HG02870 (cell line): ENCODE measurements around the gene F8.
A peak's percentile ranks its signal among the peaks of the same experiment; 100 is the strongest.
"Not testable (repeated sequence)": the region's sequence is repeated elsewhere in the genome, so short reads cannot be mapped to it uniquely, and the experiment has no call there.

Experiments used
- ATAC-seq: cut with Tn5 transposase; IDR thresholded peaks from one replicate; pipeline ENCODE4 v1.9.1; 2021; ENCODE audit warnings: mild to moderate bottlenecking, moderate library complexity; ENCODE audit not compliant: unreplicated experiment

F8 gene

DNA sequence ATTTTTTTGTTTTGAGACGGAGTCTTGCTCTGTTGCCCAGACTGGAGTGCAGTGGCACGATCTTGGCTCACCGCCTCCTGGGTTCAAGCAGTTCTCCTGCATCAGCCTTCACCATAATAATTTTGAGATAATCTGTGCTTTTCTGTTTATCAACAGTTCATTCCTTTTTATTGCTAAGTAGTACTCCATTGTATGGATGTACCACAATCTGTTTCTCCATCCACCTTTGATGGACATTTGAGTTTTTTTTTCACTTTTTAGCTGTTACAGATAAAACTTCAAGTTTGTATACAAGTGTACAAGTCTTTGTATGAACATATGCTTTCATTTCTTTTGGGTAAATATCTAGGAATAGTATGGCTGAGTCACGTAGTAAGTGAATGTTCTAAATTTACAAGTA, 13.2 kb upstream of the F8 start:
- no peak for ATAC-seq

DNA sequence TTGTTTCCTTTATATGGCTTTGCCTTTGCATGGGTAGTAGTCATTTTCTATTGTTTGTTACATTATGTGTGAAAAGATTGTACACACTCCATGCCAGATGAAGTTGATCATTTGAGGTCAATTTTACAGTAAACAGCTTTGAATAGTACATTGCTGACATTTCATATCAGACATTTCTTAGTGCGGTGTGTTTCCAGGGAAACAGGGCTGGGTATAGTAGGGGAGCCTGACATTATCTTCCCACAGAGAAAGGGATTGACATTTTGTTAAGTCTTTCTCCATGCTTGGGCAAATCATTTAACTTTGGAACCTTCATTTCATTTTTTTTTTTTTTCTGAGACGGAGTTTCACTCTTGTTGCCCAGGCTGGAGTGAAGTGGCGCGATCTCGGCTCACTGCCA, 9.1 kb upstream of the F8 start:
- ATAC-seq, result no peak

DNA sequence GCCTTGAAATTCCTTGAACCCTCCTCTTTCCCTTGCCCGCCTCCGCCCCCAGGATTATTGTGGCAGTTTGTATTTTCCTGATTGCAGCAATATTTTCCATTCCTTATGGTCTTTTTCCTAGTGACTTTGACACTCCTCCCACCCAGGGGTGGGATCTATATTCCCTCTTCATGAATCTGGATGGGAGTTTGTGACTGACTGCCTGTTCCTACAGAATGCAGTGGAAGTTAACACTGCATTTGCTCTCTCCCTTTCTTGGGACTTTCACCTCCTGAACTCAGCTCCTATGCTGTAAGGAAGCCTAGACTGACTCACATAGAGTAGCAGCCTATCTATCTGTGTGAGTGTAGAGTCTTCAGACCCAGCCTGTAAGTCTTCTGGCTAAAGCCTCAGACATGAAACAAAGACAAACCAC, 6.4 kb upstream of the F8 start:
- no peak for ATAC-seq

DNA sequence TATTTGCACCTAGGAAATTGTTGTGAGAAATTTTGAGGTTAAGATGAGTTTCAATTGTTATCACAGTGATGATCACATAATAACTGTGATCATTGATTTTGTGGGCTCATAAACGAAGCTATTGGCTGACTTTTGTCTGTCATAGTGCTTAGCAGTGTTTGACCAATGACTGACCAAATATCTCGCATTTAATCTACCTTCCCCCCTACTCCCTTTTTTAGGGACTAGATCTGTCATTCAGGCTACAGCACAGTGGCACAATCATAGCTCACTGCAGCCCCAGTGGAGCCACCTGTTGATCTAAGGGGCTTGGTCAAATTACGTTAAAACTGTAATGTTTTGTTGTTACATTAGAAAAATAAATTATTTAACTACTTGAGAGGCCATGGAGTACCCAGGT, 5.6 kb upstream of the F8 start:
- no peak for ATAC-seq

DNA sequence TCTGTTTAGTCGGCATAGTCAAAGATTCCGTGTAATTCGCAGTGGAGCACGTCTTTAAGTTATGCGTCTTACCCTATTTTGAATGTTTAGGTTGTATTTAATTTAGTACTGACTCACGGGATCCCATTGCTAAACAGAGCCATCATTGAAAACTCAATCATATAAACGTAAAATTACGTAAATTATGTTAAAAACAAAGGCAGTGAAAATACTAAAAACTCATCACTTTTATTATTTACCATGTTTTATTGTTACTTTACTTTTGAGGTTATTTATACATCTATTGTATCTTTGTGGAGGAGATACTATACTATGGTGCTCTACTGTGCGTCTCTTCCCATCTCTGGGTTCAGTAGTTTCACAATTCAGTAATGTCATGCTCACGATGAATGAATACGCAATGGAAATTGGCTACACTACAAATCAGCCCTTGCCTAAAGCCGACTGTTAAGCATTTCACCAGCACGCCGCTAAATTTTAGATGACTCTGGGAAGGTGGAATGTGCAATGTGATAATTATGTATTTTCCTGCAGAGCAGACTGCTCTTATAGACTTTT, 5.1 kb upstream of the F8 start:
- ATAC-seq, result no peak

DNA sequence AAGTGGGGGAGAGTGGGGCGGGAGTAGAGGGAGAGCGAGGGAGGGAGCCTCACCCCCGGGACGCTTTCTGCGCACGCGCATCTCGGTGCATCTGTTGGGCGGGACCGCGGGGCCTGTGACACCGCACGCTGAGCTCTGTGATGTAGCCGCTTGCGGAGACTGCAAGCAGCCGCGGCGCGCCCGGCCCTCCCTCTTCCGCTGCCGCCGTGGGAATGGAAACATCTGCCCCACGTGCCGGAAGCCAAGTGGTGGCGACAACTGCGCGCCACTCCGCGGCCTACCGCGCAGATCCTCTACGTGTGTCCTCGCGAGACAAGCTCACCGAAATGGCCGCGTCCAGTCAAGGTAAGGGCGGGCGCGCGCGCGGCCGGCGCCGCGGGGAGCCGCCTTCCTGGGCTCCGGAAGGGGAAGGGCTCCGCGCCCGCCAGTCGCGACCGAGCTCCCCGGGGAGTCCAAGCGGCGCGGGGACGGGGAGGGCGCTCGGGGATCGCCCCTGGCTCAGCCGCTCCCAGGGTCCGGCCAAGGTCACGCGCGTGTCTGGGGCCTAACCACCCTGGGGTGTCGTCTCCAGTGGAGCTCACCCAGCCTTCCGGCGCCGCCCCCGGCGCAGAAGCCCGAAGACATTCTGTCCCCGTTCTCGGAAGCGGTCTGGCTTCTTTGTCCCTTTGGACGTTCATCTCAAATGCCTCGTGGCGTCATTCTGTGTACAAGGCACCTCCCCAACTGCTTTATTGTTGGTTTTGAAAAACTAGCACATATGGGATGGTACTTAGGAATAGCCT, 4.4 kb upstream of the F8 start, which contains the start of gene FUNDC2:
FUNDC2 (plus strand) TSS at position 118 of the 782 bp plus-strand sequence; CDS start at position 213, 95 bp downstream.
- peak; percentile 86 for ATAC-seq

DNA sequence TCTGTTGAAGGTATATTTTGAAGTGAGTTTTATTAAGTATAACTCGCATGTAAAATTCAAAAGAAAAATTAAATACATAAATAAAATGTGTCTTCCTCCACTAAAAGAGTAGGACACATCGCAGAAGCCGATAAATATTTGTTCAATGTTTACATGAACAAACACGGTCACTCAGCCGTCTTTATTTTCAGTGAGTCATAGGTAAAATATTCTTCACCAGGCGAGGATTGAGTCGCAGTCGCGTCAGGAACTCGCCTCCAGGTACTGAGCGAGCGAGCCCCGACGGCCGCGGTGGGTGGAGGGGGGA, 3.9 kb upstream of the F8 start:
- no peak for ATAC-seq

DNA sequence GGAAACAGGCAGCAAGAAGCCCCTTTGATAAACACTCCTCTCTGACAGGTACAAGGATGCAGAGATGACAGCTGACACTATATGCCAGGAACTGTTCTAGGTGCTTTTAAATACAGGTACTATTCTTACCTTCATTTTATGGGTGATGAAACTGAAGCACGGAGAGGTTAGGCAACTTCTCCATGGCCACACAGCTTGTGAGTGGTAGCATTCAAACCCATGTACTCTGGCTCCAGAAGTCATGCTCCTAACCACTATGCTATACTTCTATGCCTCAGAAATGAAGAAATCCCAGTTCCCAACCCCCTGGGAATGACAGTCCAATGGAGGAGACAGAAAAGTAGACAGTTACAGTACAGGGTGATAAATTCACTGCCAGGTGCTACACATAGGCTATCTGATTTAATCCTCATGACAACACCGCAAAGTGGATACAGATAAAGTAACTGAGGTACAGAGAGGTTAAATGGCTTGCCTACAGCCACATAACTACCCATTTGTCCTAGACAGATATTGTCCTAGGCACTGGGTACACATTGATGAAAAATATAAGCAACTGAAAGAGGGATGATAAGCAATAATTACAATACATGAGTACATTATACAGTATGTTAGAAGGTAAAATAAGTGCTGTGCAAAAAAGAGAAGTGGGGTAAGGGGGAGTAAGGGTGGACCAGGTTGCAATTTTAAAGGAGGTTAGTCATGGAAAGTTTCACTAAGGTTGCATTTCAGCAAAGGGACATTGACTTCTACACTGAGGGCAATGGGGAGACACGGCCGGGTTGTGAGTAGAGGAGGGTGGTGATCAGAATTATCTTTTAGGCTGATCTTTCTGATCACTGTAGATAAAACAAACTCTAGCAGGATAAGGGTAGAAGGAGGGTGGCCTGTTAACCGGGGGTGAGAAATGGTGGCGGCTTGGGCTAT, 1.6 kb upstream of the F8 start:
- ATAC-seq, result no peak

DNA sequence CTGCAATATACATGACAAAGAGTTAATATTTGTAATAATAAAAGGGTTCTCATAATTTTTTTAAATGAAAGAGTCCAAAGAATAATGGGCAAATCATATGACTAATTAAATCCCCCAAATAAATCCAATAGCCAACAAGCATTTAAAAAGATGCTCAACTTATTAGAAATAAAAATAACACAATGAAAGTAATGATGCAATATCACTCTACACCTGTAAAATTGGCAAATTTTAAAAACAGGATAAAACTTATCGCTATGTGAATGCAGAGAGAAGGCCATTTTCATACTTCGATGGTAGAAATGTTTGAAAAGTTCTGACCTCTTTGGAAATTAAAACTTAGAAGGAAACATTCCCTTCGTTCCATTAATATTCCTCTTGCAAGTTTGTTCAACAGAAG, 1.9 kb downstream of the F8 start:
- no peak for ATAC-seq

DNA sequence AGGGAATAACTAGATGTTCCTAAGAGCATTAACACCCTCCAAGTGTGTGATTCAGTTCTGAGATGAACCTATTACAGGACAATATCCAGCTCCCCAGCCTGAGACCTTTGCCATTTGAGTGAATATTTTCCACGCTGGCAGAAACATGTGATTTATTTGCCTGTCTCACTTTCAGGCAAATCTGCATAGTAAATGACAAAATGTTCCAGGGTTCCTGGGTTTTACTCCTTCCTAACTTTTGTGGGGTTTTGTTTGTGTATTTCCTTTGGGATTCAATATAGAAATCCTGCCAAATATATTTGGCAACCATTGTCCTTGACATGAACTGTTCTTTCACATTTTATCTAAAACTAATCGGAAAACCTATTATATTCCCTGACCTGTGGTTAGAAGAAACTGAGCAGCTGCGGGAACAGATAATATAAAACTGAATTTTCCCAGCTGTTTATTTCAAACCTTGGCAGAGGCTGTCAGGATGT, 12.5 kb downstream of the F8 start:
- ATAC-seq, result no peak

DNA sequence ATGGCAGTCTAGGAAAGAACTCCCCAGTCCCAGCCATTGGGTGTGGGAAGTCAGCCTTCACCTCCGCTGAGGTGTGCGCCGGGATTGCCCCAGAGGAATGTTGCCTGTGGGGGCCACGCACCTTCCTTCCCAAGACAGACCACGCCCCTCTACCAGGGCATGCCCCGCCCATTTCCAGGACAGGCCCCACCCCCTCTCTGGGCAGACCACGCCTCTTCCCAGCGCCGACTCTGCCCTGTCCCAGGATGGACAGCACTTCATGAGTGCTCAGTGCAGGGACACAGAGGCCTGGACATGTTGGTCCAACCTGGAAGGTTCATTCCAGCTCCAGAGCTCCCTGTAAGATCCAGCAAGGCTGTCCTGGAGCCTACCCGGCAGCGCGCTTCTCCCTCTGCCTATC, 13.9 kb downstream of the F8 start:
- not testable (repeated sequence) for ATAC-seq

DNA sequence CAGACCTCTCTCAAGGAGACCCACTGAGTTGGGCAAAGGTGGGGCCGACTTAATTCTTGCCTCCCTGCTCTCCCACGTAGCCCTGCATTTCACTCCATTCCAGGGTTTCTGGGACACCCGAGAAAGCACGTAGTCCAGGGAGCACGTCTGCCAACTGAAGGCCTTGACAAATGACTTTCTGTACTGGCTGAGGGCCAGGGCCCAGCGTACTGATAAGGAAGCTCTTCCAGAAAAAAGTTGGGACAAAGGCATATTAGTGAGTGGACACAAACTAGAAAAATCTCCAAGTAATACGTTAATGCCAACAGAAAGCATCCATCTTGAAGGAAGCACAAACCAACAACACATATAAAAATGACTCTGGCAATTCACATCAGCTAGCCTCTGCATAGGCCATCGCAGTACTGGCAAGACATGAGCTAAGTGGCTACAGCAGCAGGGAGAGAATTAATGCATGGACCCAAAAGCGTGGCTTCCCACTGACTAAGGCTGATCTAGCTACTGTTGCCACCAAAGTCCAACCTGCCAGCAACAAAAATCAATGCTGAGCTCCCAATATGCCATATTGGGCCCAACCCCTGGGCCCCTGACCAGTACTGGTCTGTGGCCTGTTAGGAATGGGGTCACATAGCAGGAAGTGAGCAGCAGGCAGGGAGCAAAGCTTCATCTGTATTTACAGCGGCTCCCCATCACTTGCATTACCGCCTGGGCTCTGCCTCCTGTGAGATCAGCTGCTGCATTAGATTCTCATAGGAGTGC, 15.4 kb downstream of the F8 start:
- not testable (repeated sequence) for ATAC-seq

DNA sequence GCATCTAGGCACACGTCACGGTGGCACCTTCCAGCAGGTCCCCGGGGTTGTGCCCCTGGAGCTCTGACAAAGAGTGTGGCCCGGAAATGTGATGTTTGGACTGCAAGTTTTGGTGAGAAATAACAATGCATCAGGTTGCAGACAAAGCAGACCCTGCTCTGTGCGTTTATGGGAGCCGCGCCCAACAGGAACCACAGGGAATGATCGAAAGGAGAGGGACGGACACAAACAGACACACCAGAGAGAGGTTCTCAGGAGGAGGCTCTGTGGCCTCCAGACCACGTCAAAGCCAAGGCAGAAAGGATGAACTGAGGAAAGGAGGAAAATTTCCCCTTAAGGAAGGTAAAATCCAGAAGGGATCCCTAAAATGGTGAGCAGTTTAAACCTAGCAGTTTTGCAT, 16.1 kb downstream of the F8 start:
- not testable (repeated sequence) for ATAC-seq

DNA sequence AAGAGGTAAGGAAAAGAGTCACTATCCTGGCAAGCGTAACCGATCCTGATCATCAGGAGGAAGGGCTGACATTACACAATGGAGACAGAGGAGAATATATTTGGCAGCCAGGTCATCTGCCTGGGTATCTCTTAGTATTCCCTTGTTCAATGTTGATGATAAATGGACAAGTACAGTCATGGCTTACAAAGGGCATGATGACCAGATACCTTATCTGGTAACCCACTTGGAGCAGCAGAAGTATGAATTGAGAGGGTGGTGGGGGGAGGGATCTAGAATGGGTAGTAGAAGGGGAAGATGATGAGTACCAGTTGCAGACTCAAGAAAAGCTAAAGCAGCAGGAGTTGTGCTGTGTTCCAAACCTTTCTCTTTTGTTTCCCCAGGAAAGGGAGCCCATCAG, 17.3 kb downstream of the F8 start:
- ATAC-seq, result no peak

DNA sequence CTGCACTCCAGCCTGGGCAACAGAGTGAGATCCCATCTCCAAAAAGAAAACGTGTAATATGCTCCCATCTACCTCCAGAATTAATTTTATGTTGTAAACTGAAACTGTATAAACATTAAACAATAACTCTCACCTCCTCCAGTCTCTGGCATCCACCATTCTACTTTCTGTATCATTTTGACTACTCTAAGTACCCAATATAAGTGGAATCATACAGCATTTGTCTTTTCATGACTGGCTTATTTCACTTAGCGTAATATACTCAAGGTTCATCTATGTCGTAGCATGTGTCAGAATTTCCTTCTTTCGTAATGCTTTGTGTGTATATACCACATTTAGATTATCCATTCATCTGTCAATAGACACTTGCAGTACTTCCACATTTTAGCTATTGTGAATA, 20.6 kb downstream of the F8 start:
- no peak for ATAC-seq

DNA sequence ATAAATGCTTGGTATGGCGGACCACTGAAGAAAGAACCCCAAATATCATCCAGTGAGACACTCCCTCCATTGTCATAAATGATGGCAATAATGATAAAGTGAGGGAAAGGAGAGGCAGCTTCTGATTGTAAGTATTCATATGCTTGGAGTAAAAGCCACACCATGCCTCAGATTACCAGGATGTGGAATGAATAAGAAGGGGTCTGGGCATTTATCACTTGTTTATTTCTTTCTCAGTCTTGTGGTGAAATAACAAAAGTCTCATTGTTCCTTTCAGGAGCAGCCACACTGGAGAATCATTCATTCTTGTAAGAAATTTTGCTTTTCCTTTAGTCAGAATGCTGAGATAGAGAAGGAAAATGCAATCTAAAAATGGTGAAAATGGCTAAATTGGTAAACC, 21.7 kb downstream of the F8 start:
- no peak for ATAC-seq

DNA sequence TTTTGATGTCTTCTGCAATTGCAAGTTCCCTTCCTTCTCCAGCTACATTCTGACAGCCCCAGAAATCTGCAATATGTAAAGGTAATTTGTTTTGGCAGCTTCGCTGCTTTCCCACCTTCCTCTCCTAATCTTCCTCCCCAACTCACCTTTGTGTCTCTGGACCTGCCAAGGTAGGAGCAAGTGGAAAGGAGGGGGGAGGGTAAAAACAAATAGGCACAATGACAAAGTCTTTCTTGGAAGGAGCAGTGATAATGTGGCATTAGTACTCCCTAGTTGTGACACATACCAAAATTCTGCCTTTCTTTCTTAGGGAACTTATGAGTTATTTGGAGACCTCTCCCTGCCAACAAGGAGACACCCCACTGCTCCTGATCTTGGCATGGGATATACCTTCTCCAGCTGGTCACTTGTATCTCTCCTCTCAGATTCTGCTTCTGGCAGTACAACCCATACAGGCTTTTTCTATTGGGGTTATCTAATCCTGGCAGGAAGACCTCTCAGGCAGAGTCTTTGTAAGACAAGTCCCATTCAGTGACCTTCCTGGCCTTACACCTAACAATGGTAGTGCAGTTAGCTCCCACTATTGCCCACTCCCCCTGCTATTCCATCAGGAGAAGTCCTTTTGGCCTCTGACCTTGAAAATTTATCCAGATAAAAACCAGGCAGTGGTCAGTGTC, 24.2 kb downstream of the F8 start:
- ATAC-seq, result no peak

DNA sequence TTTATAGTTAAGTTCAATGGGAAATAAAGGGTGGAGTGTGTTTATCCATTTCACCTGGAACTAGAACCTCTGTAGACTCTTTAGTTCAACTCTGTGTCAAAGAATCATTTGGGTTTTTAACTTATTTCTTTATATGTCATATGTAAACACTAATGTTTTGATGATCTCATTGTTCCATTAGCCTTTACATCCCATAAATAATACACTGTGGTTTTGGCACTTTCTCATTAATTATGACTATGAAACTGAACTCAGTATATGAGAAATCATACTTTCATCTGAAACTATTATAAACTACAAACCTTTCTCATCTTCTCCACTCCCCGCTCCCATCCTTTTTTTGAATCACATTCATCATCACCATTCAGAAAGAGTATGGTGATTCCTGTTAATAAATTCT, 31.0 kb downstream of the F8 start:
- ATAC-seq, result no peak

DNA sequence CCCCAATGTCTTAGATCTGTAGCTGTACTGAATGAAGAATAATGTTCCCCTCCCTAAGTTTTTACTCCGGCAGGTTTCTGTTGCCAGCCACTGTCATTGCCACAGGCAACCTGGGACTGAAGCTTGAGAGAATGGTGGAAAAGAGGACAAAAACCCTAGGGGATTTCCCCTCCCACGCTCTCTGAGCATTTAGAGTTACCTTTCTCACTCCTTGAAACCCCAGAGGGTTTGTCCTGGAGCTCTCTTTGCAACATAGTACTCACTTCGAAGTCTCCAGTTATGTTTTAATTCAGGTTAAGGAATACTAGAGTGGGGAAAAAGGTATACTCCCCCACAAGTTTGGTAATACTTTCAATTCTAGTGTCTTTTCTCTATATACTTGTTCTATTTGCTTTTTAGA, 31.5 kb downstream of the F8 start:
- peak; percentile 46 for ATAC-seq

DNA sequence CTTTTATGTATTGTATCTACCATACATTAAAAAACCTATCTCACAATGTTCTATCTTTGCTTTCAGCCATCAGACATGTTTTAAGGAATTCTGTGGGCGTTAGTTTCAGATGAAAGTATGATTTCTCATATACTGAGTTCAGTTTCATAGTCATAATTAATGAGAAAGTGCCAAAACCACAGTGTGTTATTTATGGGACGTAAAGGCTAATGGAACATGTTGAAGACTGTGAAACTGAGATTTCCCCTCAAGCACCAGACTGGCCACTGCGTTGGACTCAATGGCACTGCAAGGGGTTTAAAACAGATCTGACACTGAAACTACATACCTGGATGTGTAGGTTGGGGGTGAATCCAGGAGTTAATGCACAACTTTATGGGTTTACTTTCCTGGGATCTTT, 32.0 kb downstream of the F8 start:
- peak; percentile 54 for ATAC-seq
